Endothelial cell of umbilical vein (primary cell): ENCODE results near the gene CMTR1. TPM values are rescaled to one million over a fixed set of nuclear protein-coding genes. Genes with fewer than 3 reads are reported as not detected.

Source experiments
- BruUV-seq: library from RNA; stranded (reverse); fragments of 400-500 nt; replicated peaks from 2 replicates; lab custom pipeline; 2021; lab: Mats Ljungman, UMichigan
- CTCF ChIA-PET: fragments of 300-600, 350-600 bp; sonication (Branson Sonifier 250); formaldehyde crosslinking; loops from one replicate; lab custom pipeline; 2021; ENCODE audit warnings: antibody characterized with exemption, inconsistent platforms; lab: Charles Lee
- POLR2A ChIA-PET: fragments of 300-600, 350-600 bp; sonication (Branson Sonifier 250); formaldehyde crosslinking; loops from one replicate; lab custom pipeline; 2021; ENCODE audit warnings: antibody characterized with exemption, inconsistent platforms; lab: Charles Lee
- DNase-seq: peaks from one replicate; pipeline ENCODE4 v3.0.0-alpha.2; 2011; ENCODE audit warnings: low read depth, low spot score
- FAIRE-seq: peaks from 2 replicates; lab custom pipeline; 2011; peaks lifted over from hg19 to GRCh38; lab: Jason Lieb, UNC
- H2AFZ ChIP-seq: 2 replicates; pipeline ENCODE4 v1.6.0; 2012; ENCODE audit warnings: low read depth, low read length, control low read depth, inconsistent platforms
- H3K27ac ChIP-seq: 2 replicates; pipeline ENCODE4 v1.5.1; 2011; ENCODE audit warnings: low read depth, mild to moderate bottlenecking, control low read depth, low read length, moderate library complexity; ENCODE audit not compliant: insufficient read depth
- H3K27me3 ChIP-seq, 2 experiments: 2 replicates each; pipeline versions ENCODE4 v1.6.0 to v1.6.1; 2011; ENCODE audit warnings: low read length in 2 of 2, mixed read lengths in 1 of 2; ENCODE audit not compliant: control insufficient read depth in 2 of 2, insufficient read depth in 2 of 2
- H3K36me3 ChIP-seq, 2 experiments: 2 replicates in 1 of 2; 3 replicates in 1 of 2; pipeline ENCODE4 v1.5.1; 2011; ENCODE audit warnings: low read length in 2 of 2, mild to moderate bottlenecking in 1 of 2, moderate library complexity in 1 of 2; ENCODE audit not compliant: control insufficient read depth in 2 of 2, insufficient read depth in 2 of 2; ENCODE audit errors: extremely low read depth in 1 of 2
- H3K4me1 ChIP-seq: 3 replicates; pipeline ENCODE4 v1.5.1; 2011; ENCODE audit warnings: mild to moderate bottlenecking, low read length; ENCODE audit not compliant: control insufficient read depth, insufficient read depth; ENCODE audit errors: extremely low read depth
- H3K4me2 ChIP-seq: 2 replicates; pipeline ENCODE4 v1.6.1; 2011; ENCODE audit warnings: low read length, control low read depth, mixed read lengths; ENCODE audit not compliant: insufficient read depth
- H3K4me3 ChIP-seq, 3 experiments: fragments of 200-600 bp in 1 of 3; sonication (generic), shearing (Covaris generic) in 1 of 3; replicated peaks in 1 of 3; 2 replicates each; pipeline ENCODE4 v1.5.1; 2011 to 2016; ENCODE audit warnings: control low read depth in 3 of 3, low read length in 3 of 3, mild to moderate bottlenecking in 2 of 3, inconsistent platforms in 1 of 3, low read depth in 1 of 3, moderate library complexity in 1 of 3; ENCODE audit not compliant: insufficient read depth in 1 of 3
- H3K79me2 ChIP-seq: 2 replicates; pipeline ENCODE4 v1.6.0; 2012; ENCODE audit warnings: low read length, inconsistent platforms; ENCODE audit not compliant: control insufficient read depth, insufficient read depth
- H3K9ac ChIP-seq: replicated peaks from 2 replicates; pipeline ENCODE3; 2011; ENCODE audit warnings: low read length, control low read depth; ENCODE audit not compliant: insufficient read depth; ENCODE audit errors: extremely low read depth
- H3K9me1 ChIP-seq: replicated peaks from 3 replicates; pipeline ENCODE4 v1.6.0; 2011; ENCODE audit warnings: mild to moderate bottlenecking, low read length; ENCODE audit not compliant: control insufficient read depth, insufficient read depth; ENCODE audit errors: extremely low read depth
- H3K9me3 ChIP-seq: replicated peaks from 2 replicates; pipeline ENCODE4 v1.5.1; 2012; ENCODE audit warnings: low read length, inconsistent platforms; ENCODE audit not compliant: control insufficient read depth, insufficient read depth
- H4K20me1 ChIP-seq: replicated peaks from 2 replicates; pipeline ENCODE3; 2011; ENCODE audit warnings: mild to moderate bottlenecking, low read length; ENCODE audit not compliant: control insufficient read depth, insufficient read depth; ENCODE audit errors: extremely low read depth
- CTCF ChIP-seq, 2 donors: IDR thresholded peaks; 1 replicate in 1 of 2; 2 replicates in 1 of 2; pipeline ENCODE4 v1.5.1; 2011; ENCODE audit warnings: low read length in 2 of 2, mild to moderate bottlenecking in 2 of 2, moderate library complexity in 2 of 2, control low read depth in 1 of 2, inconsistent platforms in 1 of 2, low read depth in 1 of 2; ENCODE audit not compliant: insufficient read depth in 1 of 2; ENCODE audit errors: extremely low read depth in 1 of 2
- EZH2 ChIP-seq: IDR thresholded peaks from 2 replicates; pipeline ENCODE4 v1.6.1; 2012; ENCODE audit warnings: borderline replicate concordance, low read depth, mild to moderate bottlenecking, moderate library complexity, low read length, inconsistent platforms; ENCODE audit not compliant: severe bottlenecking
- FOS ChIP-seq: IDR thresholded peaks from 2 replicates; pipeline ENCODE4 v1.6.1; 2011; ENCODE audit warnings: mild to moderate bottlenecking, low read length, moderate library complexity, borderline replicate concordance; ENCODE audit not compliant: insufficient read depth
- GATA2 ChIP-seq: IDR thresholded peaks from 2 replicates; pipeline ENCODE4 v1.7.0; 2011; ENCODE audit warnings: low read depth, mild to moderate bottlenecking, moderate library complexity, mixed read lengths, low read length; ENCODE audit not compliant: insufficient read length, insufficient read depth
- JUN ChIP-seq: IDR thresholded peaks from 2 replicates; pipeline ENCODE4 v1.6.1; 2011; ENCODE audit warnings: borderline replicate concordance, low read depth; ENCODE audit not compliant: insufficient read length, insufficient read depth
- MAX ChIP-seq: IDR thresholded peaks from 2 replicates; pipeline ENCODE4 v1.6.1; 2011; ENCODE audit not compliant: insufficient read depth, insufficient read length
- MYC ChIP-seq: IDR thresholded peaks from one replicate; pipeline ENCODE4 v1.6.1; 2011; ENCODE audit warnings: mild to moderate bottlenecking, low read depth, low read length
- POLR2A ChIP-seq: IDR thresholded peaks from 2 replicates; pipeline ENCODE4 v1.6.1; 2012; ENCODE audit warnings: low read depth, mild to moderate bottlenecking, control low read depth, low read length
- POLR2AphosphoS5 ChIP-seq: IDR thresholded peaks from 2 replicates; pipeline ENCODE4 v1.6.1; 2012; ENCODE audit warnings: low read depth, mild to moderate bottlenecking, control low read depth, low read length, moderate library complexity; ENCODE audit not compliant: insufficient read depth
- dilution Hi-C: fragments of 300-500 bp; cut with MboI; formaldehyde crosslinking; loops from one replicate; pipeline ENCODE4 v1.15.0; 2019; ENCODE audit warnings: low sequenced_read_pairs; ENCODE audit not compliant: extremely low pct_ligation_motif_present
- intact Hi-C: fragments of 100-400 bp; cut with micrococcal nuclease; formaldehyde crosslinking; loops from one replicate; pipeline ENCODE4 v1.10.0; 2022
- polyA plus RNA-seq, 4 experiments: library from polyadenylated mRNA; depleted of rRNA in 3 of 4; stranded (reverse) in 3 of 4; unstranded in 1 of 4; fragments of >200 nt; gene quantifications; 2 replicates each; pipeline versions ENCODE4 v1.2.1 to v1.2.3, GENCODE V29; 2011 to 2012; ENCODE audit warnings: missing spikeins in 1 of 4
- total RNA-seq: library from RNA; stranded (reverse); gene quantifications from 2 replicates; pipeline ENCODE4 v1.2.3, GENCODE V29; 2021

CMTR1 gene
- total and polyA plus RNA-seq, 2 donors (not counting 3 experiments of a cell fraction or from before 2014, with no cell fraction given), result 19.5 to 38.0 TPM

- Histone ChIP-seq H4K20me1 (no peaks in the 10 kb centered on the region), H3K36me3 (no peaks in the 10 kb centered on the region), H3K9me3 (no peaks in the 10 kb centered on the region), H3K79me2 (no peaks in the 10 kb centered on the region), H2AFZ (no peak overlapping the region), H3K4me2 (no peak overlapping the region), H3K4me1 (no peaks in the 10 kb centered on the region), H3K4me3 (no peak overlapping the region), H3K9me1 (no peaks in the 10 kb centered on the region), H3K27me3 (peaks cover 25 to 36% of the 10 kb centered on the region in 2 experiments), H3K27ac (no peak overlapping the region), H3K9ac (no peak overlapping the region)
- POLR2A ChIA-PET, result no interaction called here
- no TSS peak for BruUV-seq
- TF ChIP-seq JUN (no peak), GATA2 (no peak), MYC (no peak), CTCF (IDR thresholded peaks at IDR 0.05; ENCODE audit: extremely low read depth in 1 of 2, insufficient read depth in 1 of 2, low read depth in 1 of 2, low read length in 2 of 2) (no peak), POLR2AphosphoS5 (no peak), POLR2A (no peak), FOS (no peak), MAX (no peak), EZH2 (no peak)
- CTCF ChIA-PET, result interaction anchor here (0.8 to 0.9 kb wide), 2 partner anchors 17 to 24 kb away, joined by 3 read pairs; no protein-coding TSS in a partner anchor
- intact Hi-C loops, result no loop called here
- dilution Hi-C loops, result no loop called here
- no peak for DNase-seq
- FAIRE-seq, result no peak
Observed at GRCh38 chr6:37514321-37514771, 81.3 kb downstream of the CMTR1 start.
